NOMO-1 (cell line): Measurements from ENCODE around the gene RUFY1.
A peak's percentile ranks its signal among the peaks of the same experiment; 100 is the strongest.
"Not testable (repeated sequence)": the region's sequence is repeated elsewhere in the genome, so short reads cannot be mapped to it uniquely, and the experiment has no call there.

Source experiments
- DNase-seq, 2 experiments: peaks; one replicate each; lab custom pipeline; 2025; ENCODE audit not compliant: unreplicated experiment in 2 of 2; lab: John Stamatoyannopoulos, UW

The RUFY1 gene

DNA sequence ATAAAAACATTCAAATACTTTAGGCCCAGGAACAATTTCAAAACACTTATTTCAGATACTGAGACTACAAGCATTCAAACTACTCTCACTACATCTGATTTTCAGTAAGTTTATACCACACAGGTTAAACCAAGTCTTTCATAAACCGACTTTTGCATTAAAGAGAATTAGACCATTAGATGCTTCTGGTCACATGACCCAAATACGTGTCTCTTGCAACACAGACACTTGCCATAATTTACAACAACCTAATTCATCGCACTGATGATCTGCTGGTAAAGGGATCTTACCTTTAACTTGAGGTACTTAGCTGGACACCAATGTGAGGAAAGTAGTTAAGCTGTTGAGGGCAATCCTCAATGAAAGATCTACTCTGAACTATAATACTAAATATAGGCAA is 69.9 kb downstream of the RUFY1 start:
- no peak for DNase-seq

DNA sequence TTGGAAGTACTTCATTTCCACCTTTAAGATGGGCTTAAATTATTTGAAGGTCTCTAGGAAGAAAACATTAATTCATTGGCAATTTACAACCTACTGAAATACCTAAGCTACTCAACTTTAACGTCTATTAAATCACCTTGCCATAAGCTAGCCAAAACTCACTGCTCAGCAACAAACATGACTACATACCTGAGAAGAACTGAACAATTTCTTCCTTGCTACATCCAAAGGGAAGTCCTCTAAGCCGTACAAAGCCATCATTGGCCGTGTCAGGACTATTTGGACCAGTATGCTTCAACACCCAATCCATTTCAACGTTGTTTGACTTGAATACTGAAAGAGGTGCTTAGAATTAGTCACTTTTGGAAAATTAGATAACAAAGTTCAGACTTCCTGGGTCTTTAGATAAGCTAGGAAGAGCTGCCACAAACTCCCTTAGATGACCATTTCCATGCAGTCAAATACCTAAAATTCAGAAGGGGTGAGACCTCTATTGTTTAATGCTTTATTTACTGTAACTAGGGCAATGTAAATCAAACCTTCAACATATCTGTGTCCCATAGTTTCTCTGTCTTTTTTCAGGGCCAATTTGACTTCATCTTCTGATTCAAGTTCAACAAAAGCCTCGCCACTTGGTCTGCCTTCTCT is 70.5 kb downstream of the RUFY1 start:
- DNase-seq, result no peak

DNA sequence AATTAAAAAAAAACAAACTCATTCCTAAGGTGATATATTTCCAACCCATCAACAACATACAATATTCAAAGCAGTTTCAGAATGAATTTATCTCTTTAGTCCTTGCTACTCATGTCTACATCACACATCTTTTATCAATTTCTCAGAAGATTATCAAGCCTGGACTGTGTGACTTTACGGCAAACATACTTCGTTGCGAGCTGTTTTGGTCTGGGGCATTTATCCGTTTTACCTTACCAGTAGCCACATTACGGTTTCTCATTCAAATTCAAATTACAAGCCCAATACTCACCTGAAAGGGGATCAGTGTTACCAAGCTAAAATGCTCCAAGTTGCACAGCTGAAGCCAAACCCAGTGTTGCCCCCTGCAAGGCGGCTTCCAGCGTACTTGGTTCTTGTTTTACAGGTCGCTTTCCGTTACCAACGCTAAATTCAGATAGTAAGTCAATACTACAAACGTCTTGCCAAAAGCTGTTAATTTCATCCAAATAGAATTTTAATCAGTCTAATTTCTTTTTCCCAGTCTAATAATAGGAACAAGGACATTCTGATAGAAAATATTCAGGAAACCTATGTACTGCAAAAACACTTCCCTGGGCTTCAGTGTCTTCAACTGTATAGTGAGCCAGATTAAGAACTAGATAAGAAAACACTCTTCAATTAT is 71.3 kb downstream of the RUFY1 start:
- DNase-seq, result no peak

DNA sequence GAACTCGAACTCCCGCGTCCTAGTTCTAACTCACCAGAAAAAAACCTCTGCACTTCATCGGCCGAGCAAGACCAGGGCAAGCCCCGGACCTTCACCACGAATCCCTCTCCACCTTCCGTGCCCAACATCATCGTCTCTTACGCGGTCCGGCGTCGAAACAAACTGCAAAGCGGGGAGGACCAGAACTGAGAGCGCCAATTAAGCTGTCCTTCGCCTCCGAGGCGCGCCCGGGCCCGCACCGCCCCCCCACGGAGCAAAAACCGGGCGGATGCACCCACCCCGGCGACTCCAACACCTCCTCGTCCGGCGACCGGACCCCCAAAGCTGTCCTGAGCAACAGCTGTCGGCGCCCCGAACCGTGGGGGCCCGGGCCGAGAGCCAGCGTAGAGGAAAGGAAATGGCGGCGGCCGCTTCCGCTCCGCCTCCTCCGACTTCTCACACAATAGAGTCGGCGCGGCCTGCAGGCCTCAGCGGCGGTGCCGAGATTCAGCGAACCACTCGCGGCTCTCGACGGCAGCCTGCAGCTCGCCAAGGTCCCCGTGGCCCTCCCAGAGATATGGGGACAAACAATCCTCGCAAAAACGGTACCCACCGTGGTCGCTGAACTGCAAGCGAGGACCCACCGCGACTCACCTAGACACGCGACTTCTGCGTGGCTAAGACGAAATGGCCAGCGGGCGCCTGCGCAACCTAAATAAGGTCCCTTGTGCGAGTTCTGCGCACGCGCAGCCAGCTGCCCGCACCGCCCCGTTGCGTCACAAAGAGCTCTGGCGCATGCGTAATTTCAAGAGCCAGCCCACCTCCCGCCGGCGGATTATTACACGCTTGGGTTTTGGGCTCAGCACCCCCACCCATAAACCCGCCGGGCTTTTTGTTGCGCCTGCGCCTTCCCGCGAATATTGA is 72.9 kb downstream of the RUFY1 start, which contains the start of gene HNRNPH1:
TSS of gene HNRNPH1 (minus strand) at position 669 of the 903 bp plus-strand sequence. CDS start at position 131, 538 bp downstream.
- DNase-seq, result peak; percentile 98 to 100

DNA sequence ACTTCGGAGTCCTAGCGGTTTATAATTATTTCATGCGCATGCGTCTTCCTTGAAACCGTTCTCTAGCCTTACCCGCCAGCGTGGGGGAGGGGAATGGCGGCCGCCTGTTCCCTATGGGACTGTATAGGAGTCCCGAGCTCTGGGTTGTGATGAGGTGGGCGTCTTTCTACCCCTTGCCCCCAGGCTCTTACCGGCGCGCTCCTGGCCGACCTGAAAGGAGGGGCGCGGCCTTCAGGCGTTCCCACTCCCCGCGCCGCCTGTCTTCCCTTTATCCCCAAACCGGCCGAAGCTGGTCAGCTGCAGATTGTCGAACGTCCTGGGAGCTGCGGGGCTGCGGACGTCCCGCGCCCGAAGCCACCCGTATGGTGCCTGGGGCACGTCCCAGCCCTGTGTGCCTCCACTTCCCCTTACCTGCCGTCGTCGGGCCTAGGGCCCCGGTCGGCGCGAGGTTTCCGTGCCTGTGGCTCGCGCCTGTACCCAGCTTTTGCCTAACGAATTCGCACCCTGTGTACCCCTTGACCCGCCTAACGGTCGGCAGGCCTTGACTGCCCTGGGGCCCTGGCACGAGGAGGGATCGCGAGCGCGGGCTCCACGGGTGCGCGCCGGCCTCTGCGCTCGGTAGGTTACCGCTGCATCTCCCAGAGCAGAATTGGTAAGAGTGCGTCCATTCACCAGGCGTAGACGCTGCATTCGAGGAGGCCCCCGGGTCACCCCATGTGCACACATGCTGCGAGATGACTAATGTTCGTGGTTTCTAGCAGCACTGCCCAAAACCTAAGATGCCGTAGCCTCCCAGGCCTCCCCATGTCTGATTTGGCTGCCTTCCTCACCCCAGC is 73.8 kb downstream of the RUFY1 start:
- DNase-seq, result peak; percentile 53 to 58

DNA sequence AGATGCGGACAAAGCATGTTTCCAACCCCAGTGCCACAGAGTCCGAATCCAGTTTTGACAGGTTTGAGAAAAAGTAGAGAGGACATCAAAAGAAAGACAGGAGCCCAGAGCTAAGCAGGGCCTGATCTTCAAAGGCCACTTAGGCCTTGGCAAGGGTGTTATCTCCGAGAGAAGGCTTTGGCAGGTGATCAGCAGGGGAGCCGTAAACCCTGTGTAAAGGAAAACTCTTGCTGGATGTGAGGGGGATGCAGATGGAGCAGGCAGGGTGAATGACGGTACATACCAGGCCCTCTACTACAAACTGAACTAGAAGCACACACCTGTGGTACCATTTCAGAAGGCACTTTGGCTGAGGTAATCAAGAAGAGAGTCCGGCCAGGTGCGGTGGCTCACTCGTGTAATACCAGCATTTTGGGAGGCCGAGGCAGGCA is 74.5 kb downstream of the RUFY1 start:
- DNase-seq, result no peak

DNA sequence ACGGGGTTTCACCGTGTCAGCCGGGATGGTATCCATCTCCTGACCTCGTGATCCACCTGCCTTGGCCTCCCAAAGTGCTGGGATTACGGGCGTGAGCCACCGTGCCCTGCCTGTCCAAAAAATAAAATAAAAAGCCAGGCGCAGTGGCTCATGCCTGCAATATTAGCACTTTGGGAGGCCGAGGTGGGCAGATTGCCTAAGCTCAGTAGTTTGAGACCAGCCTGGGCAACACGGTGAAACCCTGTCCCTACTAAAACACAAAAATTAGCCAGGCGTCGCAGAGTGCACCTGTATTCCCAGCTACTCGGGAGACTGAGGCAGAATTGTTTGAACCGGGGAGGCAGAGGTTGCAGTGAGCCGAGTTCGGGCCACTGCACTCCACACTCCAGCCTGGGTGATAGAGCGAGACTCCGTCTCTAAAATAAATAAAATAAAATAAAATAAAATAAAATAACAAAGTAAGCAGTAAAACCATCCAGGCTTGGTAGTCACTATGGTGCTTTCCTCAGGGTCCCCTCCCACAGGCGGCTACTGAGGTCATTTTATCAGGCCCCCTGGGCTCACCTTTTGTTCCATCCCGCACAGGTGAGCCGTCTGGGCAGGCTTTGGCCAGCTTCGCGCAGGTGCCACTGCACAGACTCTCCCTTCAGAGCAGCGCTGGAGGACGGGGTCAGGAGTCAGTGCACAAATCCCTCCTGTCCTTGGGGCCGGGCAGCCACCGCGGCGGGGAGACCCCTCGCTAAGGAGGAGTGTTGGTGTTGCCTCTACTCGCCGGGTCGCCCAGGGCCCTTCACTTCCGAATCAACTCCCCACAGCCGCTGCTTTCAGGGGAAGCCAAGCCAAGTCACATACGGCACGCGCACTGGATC is 83.4 kb downstream of the RUFY1 start:
- not testable (repeated sequence) for DNase-seq

DNA sequence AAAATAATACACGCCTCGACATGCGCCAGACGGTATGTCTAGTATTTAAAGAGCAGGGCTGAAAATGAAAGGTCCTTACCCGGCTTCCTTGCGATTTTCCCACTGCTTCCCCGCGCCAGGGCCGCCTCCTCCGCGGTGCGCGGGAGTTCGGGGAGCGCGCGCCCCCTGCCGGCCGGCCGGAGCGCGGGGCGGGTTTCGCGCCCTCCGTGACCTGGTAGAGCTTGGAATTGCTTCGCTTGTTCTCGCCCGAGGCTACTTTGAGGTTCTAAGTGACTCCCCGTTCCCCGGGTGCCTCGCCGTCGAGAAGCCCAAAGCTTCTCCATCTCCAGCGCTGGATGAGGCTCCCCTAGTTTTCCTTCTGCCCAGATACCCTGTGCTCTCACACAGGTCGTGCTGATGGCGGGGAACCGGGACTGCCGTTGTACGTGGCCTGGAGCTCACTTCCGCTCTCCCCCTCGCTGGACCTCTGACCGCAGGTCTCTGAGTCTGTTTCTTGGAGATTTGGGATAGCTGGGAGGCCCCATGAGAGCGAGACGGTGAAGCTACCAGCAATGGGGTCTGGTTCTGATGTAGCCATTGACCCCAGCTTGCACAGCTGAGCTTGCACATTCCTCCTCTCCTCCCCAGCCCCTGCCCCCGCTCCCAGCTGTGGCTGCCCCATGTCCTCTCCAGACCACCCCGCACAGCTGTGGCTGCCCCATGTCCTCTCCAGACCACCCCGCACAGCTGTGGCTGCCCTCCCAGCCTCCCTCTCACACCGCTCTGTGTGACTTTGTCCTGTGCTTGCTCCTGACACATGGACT is 84.2 kb downstream of the RUFY1 start:
- DNase-seq, result not testable (repeated sequence)

DNA sequence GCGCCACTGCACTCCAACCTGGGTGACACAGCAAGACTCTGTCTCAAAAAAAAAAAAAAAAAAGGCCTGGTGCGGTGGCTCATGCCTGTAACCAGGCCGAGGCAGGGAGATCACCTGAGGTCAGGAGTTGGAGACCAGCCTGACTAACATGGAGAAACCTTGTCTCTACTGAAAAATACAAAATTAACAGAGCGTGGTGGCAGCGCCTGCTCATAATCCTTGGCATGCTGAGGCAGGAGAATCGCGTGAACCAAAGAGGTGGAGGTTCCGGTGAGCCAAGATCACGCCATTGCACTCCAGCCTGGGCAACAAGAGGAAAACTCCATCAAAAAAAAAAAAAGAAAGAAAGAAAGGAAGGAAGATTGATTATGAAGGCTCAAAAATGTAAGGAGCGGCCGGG is 88.9 kb downstream of the RUFY1 start:
- not testable (repeated sequence) for DNase-seq

DNA sequence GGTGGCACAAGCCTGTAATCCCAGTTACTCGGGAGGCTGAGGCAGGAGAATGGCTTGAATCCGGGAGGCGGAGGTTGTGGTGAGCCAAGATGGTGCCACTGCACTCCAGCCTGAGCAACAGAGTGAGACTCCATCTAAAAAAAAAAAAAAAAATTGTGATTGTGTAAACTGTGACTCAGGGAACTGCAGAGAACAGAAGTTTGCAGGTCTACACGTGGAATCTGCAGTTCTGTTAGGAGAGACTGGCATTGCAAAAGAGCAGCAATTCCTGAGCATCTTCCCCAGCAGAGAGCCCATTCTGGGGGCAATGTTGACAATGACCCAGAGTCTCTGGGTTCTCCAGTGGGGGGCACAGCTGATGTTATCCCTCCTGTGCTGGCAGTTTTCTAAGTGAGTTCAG is 91.4 kb downstream of the RUFY1 start:
- DNase-seq, result not testable (repeated sequence)

DNA sequence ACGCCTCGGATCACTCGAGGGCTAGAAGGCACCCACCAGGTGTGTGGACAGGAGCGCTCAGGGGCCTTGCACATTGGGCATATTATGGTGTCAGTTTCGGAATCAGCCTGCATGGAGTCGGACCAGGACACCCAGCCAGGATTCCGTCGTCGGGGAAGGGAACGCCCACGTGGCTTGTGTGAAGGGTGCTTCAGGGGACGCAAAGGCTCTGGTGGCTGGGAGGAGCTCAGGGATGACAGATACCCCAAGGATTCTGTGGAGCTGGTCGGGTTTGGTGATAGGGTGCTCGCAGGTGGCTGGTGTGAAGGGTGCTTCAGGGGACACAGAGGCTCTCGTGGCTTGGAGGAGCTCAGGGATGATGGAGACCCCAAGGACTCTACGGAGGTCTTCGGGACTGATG is 92.3 kb downstream of the RUFY1 start:
- not testable (repeated sequence) for DNase-seq

DNA sequence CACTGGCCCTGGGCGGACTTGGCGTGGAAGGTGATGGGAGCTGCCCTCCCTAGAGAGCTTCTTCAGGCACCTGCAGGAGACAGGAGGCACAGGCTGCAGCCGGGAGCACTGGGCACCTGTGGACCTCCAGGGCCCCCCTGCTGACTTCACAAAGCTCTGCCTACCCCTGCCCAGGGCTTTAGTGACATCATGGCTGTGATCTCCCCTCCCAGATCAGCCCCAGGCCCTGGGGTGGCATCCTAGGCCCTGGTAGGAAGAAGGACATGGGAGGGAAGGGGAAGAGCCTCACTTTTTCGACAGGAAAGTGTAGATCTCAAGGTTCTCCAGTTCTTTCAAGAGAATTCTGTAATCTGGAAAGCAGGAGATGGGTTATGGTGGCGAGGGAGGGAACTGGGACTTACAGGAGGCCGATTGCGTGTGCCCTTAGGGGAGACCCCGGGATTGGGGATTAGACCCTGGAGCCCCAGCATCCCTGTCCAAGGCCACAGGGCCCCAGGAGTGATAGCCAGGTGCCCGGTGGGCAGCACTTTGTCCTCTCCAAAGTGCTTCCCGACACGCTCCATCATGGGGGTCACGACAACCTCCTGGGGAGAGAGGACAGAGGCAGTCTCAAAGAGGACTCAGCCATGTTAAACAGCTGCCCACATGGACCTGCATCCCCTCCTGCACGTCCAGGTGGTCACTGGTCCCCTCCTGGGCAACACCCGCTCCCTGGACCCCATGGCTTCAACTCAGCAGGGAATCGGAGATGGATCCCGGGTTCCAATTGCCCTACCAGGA is 93.0 kb downstream of the RUFY1 start:
- DNase-seq, result not testable (repeated sequence)

DNA sequence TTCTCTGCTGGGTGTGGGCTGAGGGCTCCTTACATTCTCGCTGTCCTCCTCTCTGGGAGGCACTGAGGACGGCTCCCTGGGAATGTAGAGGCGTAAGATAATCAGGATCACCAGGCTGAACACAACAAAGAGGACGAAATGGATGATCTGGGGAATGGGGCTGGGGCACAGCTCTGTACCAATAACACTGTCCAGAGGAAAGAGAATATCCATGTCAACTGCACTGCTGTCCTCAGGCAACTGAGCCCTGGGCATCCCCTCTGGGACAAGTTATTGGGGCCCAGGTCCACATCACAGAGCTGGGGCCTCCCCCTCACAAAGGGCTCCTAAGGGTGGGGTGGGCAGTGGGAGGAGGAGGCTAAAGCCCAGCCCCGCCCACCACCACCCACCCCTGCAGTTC is 94.4 kb downstream of the RUFY1 start:
- not testable (repeated sequence) for DNase-seq

DNA sequence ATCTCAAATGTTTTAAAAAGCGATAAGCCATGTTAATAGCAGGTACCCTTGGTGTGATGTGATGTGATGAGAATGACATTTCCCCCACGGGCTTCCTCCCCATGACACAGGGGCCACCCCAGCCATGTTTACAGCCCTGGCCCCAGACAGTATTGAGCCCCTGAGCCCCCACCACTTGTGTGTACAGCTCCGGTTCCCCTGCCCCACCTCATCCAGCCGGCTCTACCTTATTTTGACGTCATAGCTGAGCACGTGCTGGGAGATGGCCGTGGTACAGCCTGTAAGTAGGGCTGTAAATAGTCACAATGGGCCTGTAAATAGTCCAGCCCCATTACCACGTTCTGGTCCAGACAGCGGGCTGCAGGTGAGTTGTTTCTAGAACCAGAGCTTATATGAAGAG is 98.1 kb downstream of the RUFY1 start:
- no peak for DNase-seq

DNA sequence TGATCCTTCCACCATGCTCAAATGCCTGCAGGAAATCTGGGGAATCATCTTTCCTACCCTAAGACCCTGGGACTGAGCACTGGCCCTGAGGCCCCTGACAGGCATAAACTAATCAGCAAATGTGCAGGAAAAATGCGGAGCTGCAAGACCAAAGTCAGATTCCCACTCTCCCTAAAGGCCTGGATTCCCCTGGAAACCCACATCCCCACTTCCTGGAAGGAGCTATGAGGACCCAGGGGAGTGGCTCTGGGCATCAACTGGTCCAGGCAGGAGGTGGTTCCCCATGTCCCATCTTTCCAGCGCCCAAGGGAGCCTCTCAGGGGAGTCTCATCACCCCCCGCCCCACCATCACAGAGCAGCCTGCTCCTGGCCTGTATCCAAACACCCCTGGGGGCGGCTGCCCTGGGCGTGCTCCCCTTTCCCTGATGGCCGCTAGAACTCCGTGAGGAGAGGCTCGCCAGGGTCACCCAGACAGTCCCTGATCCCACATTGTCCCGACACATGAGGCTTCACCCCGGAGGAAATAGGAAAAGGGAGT is 98.9 kb downstream of the RUFY1 start:
- not testable (repeated sequence) for DNase-seq

DNA sequence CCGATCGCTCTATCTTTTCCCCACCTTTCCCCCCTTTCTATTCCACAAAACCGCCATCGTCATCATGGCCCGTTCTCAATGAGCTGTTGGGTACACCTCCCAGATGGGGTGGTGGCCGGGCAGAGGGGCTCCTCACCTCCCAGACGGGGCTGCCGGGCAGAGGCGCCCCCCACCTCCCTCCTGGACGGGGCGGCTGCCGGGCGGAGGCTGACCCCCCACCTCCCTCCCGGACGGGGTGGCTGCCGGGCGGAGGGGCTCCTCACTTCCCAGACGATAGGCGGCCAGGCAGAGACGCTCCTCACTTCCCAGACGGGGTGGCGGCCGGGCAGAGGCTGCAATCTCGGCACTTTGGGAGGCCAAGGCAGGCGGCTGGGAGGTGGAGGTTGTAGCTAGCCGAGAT is 99.9 kb downstream of the RUFY1 start:
- not testable (repeated sequence) for DNase-seq

DNA sequence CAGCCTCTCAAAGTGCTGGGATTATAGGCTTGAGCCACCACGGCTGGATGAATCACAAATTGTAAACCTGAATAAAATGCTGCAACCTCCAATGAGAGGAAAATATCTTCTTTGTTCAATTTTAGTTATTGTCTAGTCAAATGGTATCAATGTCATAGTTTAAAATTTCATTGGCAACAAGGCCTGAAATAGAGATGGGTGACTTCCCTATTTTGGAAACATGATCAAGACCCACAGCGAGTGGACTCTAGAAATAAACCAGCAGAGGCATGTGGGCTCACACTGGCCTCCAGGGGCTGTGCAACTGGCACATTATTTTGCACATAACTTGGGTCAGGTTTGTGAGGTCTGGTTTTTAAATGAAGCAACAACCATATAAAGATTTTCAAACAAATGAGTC is 102.8 kb downstream of the RUFY1 start:
- DNase-seq, result peak in 1 of 2 experiments; percentile 1
